Panc1 (cell line): Measurements from ENCODE around the gene SSBP4.

Experiments
- POLR2AphosphoS5 ChIP-seq: IDR thresholded peaks from 2 replicates; pipeline ENCODE4 v1.6.1; 2012; ENCODE audit warnings: mild to moderate bottlenecking, low read depth, low read length, moderate library complexity
- REST ChIP-seq, 2 experiments: IDR thresholded peaks; 2 replicates each; pipeline ENCODE4 v1.6.1; 2011 to 2012; ENCODE audit warnings: low read depth in 2 of 2, control low read depth in 1 of 2, low read length in 1 of 2, mild to moderate bottlenecking in 1 of 2, moderate library complexity in 1 of 2; ENCODE audit not compliant: insufficient read depth in 1 of 2
- SIN3A ChIP-seq: IDR thresholded peaks from 2 replicates; pipeline ENCODE4 v1.6.1; 2012; ENCODE audit warnings: low read depth, mild to moderate bottlenecking, low read length, moderate library complexity, borderline replicate concordance; ENCODE audit not compliant: insufficient read depth
- TF ChIP-seq, protein P1 (sequence below): fragments of 450-650 bp; IDR thresholded peaks from 2 replicates; pipeline ENCODE4 v1.5.1; 2017; ENCODE audit warnings: mild to moderate bottlenecking

DNA sequence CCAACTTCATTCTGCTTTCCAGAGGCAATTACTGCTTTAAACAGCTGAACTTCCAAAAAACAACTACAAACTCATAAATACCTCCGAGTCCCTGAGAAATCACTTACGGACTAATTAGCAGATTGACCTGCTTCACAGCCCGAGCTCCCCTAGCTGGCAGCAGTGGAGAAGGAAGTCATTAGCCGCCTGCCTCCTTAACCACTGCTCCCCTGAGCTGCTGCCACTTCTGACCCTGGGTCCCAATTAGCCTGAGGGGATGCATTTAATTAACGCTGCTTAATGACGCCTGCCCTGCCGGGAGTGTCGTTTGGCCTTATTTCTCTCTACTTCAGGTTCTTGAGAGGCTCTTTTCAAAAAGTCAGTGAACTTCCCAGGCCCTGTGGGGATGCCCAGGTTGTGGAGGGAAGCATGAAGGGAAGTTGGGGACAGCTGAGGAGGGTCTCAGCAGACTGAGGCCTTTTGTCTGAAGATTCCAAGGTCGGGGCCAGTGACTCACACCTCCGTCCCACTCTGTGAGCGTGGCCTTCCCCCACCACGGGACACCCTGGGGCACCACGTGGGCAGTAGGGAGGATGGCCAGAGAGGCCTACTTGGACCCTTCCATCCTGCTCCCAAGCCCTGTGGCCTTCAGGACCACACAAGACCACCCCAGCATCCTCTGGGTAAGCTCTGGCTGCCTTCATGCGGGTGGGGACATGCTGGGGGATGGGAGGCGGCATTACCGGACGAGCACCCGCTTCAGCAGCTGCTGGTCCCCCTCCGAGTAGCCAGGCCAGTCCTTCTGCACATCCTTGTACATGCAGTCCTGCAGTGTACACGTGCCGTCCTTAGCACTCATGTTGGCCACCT, 38.5 kb downstream of the SSBP4 start:
- TF ChIP-seq, protein P1, sequence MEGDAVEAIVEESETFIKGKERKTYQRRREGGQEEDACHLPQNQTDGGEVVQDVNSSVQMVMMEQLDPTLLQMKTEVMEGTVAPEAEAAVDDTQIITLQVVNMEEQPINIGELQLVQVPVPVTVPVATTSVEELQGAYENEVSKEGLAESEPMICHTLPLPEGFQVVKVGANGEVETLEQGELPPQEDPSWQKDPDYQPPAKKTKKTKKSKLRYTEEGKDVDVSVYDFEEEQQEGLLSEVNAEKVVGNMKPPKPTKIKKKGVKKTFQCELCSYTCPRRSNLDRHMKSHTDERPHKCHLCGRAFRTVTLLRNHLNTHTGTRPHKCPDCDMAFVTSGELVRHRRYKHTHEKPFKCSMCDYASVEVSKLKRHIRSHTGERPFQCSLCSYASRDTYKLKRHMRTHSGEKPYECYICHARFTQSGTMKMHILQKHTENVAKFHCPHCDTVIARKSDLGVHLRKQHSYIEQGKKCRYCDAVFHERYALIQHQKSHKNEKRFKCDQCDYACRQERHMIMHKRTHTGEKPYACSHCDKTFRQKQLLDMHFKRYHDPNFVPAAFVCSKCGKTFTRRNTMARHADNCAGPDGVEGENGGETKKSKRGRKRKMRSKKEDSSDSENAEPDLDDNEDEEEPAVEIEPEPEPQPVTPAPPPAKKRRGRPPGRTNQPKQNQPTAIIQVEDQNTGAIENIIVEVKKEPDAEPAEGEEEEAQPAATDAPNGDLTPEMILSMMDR: no peak
- TF ChIP-seq SIN3A (no peak), REST (IDR thresholded peaks at IDR 0.05; ENCODE audit: insufficient read depth in 1 of 2, low read depth in 2 of 2, low read length in 1 of 2) (no peak), POLR2AphosphoS5 (no peak)
